Activated T-helper 17 cell treated with anti-CD3 and anti-CD28 coated beads, Interleukin-2, amount 50 U/mL, for 72 hours (primary cell): ENCODE results near the gene MYO7A. TPM values are rescaled to one million over a fixed set of nuclear protein-coding genes. Genes with fewer than 3 reads are reported as not detected.

Experiments used
- ATAC-seq: fragments of 150-1000 bp; cut with Tn5 transposase; replicated peaks from 2 replicates; pipeline ENCODE4 v1.10.0; 2021; ENCODE audit warnings: mild to moderate bottlenecking, moderate library complexity
- H3K27ac Mint-ChIP-seq: one replicate; pipeline ENCODE4 v1.8.0; 2022; ENCODE audit warnings: mixed read lengths
- H3K27me3 Mint-ChIP-seq: one replicate; pipeline ENCODE4 v1.8.0; 2022; ENCODE audit warnings: mixed read lengths
- H3K36me3 Mint-ChIP-seq: one replicate; pipeline ENCODE4 v1.8.0; 2022; ENCODE audit warnings: low read depth, mild to moderate bottlenecking, mixed read lengths
- H3K4me1 Mint-ChIP-seq: one replicate; pipeline ENCODE4 v1.8.0; 2022; ENCODE audit warnings: mixed read lengths
- H3K4me3 Mint-ChIP-seq: one replicate; pipeline ENCODE4 v1.8.0; 2022; ENCODE audit warnings: mild to moderate bottlenecking, mixed read lengths
- H3K9me3 Mint-ChIP-seq: one replicate; pipeline ENCODE4 v1.8.0; 2022; ENCODE audit warnings: mixed read lengths
- total RNA-seq, 2 donors: library from RNA; stranded (reverse); gene quantifications; one replicate each; pipeline ENCODE4 v1.2.3, GENCODE V29; 2022

The MYO7A gene
- total RNA-seq, 2 donors from 2014 or later = 0.95 to 4.0 TPM

- no peaks in the 10 kb centered on the region for H3K36me3 Mint-ChIP-seq
- no peak overlapping the region for H3K4me3 Mint-ChIP-seq
- no peak overlapping the region for H3K27ac Mint-ChIP-seq
- no peaks in the 10 kb centered on the region for H3K27me3 Mint-ChIP-seq
- no peaks in the 10 kb centered on the region for H3K4me1 Mint-ChIP-seq
- no peak for ATAC-seq
- no peaks in the 10 kb centered on the region for H3K9me3 Mint-ChIP-seq
Measured at GRCh38 chr11:77188633-77189491, 60.8 kb downstream of the MYO7A start.

GRCh38 chr11:77189588-77190210 is 61.7 kb downstream of the MYO7A start:
- Mint-ChIP-seq H3K9me3 (no peaks in the 10 kb centered on the region), H3K4me3 (no peak overlapping the region), H3K27me3 (no peaks in the 10 kb centered on the region), H3K4me1 (no peaks in the 10 kb centered on the region), H3K36me3 (no peaks in the 10 kb centered on the region), H3K27ac (no peak overlapping the region)
- no peak for ATAC-seq

GRCh38 chr11:77190331-77191075 is 62.5 kb downstream of the MYO7A start:
- H3K36me3 Mint-ChIP-seq = no peaks in the 10 kb centered on the region
- H3K27ac Mint-ChIP-seq = no peak overlapping the region
- no peaks in the 10 kb centered on the region for H3K27me3 Mint-ChIP-seq
- H3K4me1 Mint-ChIP-seq = no peaks in the 10 kb centered on the region
- ATAC-seq = no peak
- H3K9me3 Mint-ChIP-seq = no peaks in the 10 kb centered on the region
- H3K4me3 Mint-ChIP-seq = no peak overlapping the region

GRCh38 chr11:77191429-77191822 is 63.4 kb downstream of the MYO7A start:
- Mint-ChIP-seq H3K4me1 (no peaks in the 10 kb centered on the region), H3K9me3 (no peaks in the 10 kb centered on the region), H3K27me3 (no peaks in the 10 kb centered on the region), H3K4me3 (no peak overlapping the region), H3K27ac (no peak overlapping the region), H3K36me3 (no peaks in the 10 kb centered on the region)
- no peak for ATAC-seq

GRCh38 chr11:77191823-77192495 is 63.9 kb downstream of the MYO7A start:
- no peaks in the 10 kb centered on the region for H3K36me3 Mint-ChIP-seq
- H3K4me1 Mint-ChIP-seq = no peaks in the 10 kb centered on the region
- no peak overlapping the region for H3K27ac Mint-ChIP-seq
- peak; percentile 52 for ATAC-seq
- no peak overlapping the region for H3K4me3 Mint-ChIP-seq
- no peaks in the 10 kb centered on the region for H3K9me3 Mint-ChIP-seq
- H3K27me3 Mint-ChIP-seq = no peaks in the 10 kb centered on the region

GRCh38 chr11:77193167-77193566 is 65.1 kb downstream of the MYO7A start:
- Mint-ChIP-seq H3K9me3 (no peaks in the 10 kb centered on the region), H3K27ac (no peak overlapping the region), H3K4me1 (no peaks in the 10 kb centered on the region), H3K27me3 (no peaks in the 10 kb centered on the region), H3K36me3 (no peaks in the 10 kb centered on the region), H3K4me3 (no peak overlapping the region)
- ATAC-seq = no peak

GRCh38 chr11:77193911-77194830 is 66.1 kb downstream of the MYO7A start:
- H3K27me3 Mint-ChIP-seq = no peaks in the 10 kb centered on the region
- no peak for ATAC-seq
- no peaks in the 10 kb centered on the region for H3K9me3 Mint-ChIP-seq
- H3K36me3 Mint-ChIP-seq = no peaks in the 10 kb centered on the region
- H3K27ac Mint-ChIP-seq = no peak overlapping the region
- no peak overlapping the region for H3K4me3 Mint-ChIP-seq
- no peaks in the 10 kb centered on the region for H3K4me1 Mint-ChIP-seq

- H3K9me3 Mint-ChIP-seq = no peaks in the 10 kb centered on the region
- no peaks in the 10 kb centered on the region for H3K27me3 Mint-ChIP-seq
- H3K4me1 Mint-ChIP-seq = no peaks in the 10 kb centered on the region
- no peaks in the 10 kb centered on the region for H3K36me3 Mint-ChIP-seq
- ATAC-seq = no peak
- H3K27ac Mint-ChIP-seq = no peak overlapping the region
- H3K4me3 Mint-ChIP-seq = no peak overlapping the region
Measured at GRCh38 chr11:77195071-77195755, 67.2 kb downstream of the MYO7A start.

- Mint-ChIP-seq H3K4me1 (no peaks in the 10 kb centered on the region), H3K4me3 (no peak overlapping the region), H3K27me3 (no peaks in the 10 kb centered on the region), H3K36me3 (no peaks in the 10 kb centered on the region), H3K9me3 (no peaks in the 10 kb centered on the region), H3K27ac (no peak overlapping the region)
- no peak for ATAC-seq
Measured at GRCh38 chr11:77196961-77197360, 68.9 kb downstream of the MYO7A start.

- Mint-ChIP-seq H3K36me3 (no peaks in the 10 kb centered on the region), H3K4me1 (no peaks in the 10 kb centered on the region), H3K27me3 (no peaks in the 10 kb centered on the region), H3K9me3 (no peaks in the 10 kb centered on the region), H3K27ac (no peak overlapping the region), H3K4me3 (no peak overlapping the region)
- ATAC-seq = no peak
Measured at GRCh38 chr11:77197626-77198320, 69.7 kb downstream of the MYO7A start.

GRCh38 chr11:77198440-77198849 is 70.4 kb downstream of the MYO7A start:
- peak; percentile 47 for ATAC-seq
- Mint-ChIP-seq H3K9me3 (no peaks in the 10 kb centered on the region), H3K27me3 (no peaks in the 10 kb centered on the region), H3K4me3 (no peak overlapping the region), H3K27ac (no peak overlapping the region), H3K4me1 (no peaks in the 10 kb centered on the region), H3K36me3 (no peaks in the 10 kb centered on the region)

GRCh38 chr11:77199137-77199745 is 71.2 kb downstream of the MYO7A start:
- Mint-ChIP-seq H3K4me1 (no peaks in the 10 kb centered on the region), H3K4me3 (no peak overlapping the region), H3K36me3 (no peaks in the 10 kb centered on the region), H3K9me3 (no peaks in the 10 kb centered on the region), H3K27me3 (no peaks in the 10 kb centered on the region), H3K27ac (no peak overlapping the region)
- no peak for ATAC-seq
